SH-SY5Y (cell line): ENCODE data around the gene KHSRP.

Experiments used
- GATA2 ChIP-seq: IDR thresholded peaks from 2 replicates; pipeline ENCODE4 v1.6.1; 2011; ENCODE audit warnings: mild to moderate bottlenecking, low read depth, low read length
- GATA3 ChIP-seq: IDR thresholded peaks from 2 replicates; pipeline ENCODE4 v1.6.1; 2011; ENCODE audit warnings: low read depth, mild to moderate bottlenecking, low read length, moderate library complexity

Gene KHSRP

DNA sequence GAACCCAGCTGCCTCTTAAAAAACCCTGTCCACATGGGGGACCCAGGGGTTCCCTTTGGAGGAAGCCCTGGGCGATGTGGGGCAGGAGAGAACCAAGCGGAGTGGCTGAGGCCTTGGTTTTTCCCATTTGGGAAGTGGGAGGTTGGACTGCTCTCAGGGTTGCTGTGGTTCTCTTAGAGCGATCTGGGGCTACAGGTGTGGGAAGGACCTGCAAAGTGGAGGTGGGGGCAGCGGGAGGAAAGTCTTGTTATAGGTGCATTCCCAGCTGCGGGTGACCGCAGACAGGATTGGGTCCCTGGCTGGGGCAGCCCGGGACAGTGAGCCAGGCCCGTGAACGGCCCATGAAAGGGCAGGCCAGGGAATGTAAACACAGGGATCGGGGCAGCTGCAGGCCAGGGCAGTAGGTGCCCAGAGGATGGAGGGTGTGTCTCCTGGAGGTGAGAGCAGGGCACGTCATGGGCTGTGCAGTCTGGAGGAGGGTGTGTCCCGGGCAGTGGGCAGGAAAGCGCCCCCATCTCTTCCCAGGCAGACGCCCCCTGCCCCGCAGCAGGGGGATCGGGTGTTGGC lies 34.2 kb upstream of the KHSRP start:
- TF ChIP-seq GATA3 (no peak), GATA2 (no peak)

DNA sequence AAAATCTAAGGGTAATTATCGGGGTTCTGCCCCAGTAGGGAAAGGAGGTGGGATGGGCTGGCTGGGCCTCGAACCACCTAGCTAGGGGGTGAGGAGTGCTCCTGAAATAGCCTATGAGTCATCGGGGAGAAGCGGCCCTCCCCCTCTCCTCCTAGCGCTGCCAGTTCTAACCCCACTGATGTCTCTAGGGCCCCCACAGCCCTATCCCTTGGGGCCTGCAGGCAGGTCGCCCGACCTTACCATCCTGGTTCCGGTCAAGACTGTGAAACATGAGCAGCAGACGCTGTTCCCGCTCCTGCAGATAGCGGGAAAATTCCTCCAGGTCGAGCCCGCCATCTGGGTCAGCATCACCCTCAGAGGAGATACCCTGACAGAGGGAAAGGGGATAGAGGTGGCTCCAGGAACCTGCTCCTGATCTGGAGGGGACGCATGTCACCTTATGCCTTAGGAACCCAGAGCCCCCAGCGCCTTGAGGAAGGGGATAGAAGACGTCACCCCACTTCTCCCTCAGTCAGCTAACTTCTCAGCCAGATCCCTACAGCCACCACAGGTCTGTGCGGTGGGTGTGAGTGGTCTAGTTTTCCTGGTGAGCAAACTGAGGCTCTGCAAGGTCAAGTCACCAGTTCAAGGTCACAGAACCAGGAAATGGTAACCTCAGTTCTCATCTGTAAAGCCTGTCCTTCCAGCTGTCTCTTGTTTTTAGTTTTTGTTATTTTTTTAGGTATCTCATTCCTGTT lies 33.5 kb upstream of the KHSRP start:
- no peak for TF ChIP-seq GATA2
- TF ChIP-seq GATA3: no peak

DNA sequence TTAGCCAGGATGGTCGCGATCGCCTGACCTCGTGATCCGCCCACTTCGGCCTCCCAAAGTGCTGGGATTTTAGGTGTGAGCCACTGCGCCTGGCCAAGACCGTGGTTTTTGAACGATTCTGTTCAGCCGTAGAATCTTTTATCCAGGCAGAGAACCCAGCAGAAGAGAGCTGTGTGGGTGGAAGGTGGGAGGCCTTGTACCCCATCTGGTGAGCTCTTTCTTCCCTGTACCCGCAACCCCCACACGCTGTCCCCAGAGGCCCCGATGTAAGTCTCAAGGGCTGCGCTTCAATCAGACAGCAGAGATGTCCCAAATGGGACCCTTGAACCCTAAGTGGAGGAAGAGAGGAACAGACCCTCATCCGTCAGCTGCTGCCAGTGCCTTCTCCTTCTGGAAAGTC lies 31.3 kb upstream of the KHSRP start:
- no peak for TF ChIP-seq GATA2
- TF ChIP-seq GATA3: no peak

DNA sequence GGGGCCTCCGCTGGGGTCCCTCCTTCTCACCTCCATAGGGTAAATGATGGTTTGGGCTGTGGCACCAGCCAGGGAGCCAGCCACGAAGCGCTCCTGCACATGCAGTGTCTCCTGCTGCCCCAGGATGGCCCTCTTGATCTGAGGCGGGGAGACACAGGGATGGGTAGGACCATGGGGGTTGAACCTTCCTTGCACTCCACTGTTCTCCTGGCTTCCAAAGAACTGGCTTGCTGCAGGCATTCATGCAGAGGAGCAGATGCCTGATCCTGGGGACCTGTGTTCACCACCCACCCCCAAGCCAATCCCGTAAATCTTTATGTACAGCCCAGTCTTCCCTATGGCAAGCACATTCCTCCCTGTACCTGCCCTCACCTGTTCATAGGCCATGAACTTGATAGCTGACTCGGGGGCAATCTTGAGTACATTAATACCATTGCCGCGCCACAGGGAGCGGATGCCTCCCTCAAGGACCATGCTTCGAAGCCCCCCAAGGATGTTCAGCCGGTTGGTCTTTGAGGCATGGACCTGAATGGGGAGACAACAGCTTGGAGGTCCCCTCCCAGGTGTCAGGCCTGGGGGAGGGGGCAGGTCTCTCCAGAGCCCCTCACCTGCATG lies 29.4 kb upstream of the KHSRP start:
- TF ChIP-seq GATA2 (no peak), GATA3 (no peak)

DNA sequence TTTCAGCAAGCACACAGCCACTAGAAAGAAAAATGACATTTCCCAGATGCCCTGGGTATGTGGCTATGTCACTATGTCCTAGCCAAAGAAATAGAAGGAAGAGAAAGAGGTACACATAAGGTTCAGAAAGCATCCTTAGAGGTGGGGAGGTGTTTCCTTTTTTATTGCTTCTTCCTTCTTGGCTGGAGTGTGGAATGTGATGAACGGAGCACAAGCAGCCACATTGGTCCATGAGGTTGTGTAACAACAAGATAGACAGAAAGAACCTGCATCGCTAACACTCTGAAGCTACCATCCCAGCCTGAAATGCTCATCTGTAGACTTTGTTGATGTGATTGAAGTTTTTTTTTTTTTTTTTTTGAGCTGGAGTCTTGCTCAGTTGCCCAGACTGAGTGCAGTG lies 28.3 kb upstream of the KHSRP start:
- TF ChIP-seq GATA2 (no peak), GATA3 (no peak)

DNA sequence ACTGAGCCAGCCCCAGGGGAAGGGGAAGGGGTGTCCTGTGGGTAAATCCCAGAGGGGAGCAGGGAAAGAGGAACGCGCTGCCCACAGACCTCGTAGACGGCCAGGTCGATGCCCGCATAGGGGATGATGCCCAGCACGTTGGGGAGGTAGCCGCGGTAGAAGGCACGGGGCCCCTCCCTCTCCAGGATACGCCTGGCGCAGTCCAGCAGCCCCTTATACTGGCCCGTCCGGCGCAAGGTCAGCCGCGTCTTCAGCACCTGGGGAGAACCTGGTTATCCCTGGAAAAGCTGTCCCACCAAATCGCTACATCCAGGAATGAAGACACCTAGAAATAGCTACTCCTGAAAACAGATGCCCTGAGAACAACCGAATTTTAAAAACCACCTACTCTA lies 27.6 kb upstream of the KHSRP start:
- TF ChIP-seq GATA3 (no peak), GATA2 (no peak)

DNA sequence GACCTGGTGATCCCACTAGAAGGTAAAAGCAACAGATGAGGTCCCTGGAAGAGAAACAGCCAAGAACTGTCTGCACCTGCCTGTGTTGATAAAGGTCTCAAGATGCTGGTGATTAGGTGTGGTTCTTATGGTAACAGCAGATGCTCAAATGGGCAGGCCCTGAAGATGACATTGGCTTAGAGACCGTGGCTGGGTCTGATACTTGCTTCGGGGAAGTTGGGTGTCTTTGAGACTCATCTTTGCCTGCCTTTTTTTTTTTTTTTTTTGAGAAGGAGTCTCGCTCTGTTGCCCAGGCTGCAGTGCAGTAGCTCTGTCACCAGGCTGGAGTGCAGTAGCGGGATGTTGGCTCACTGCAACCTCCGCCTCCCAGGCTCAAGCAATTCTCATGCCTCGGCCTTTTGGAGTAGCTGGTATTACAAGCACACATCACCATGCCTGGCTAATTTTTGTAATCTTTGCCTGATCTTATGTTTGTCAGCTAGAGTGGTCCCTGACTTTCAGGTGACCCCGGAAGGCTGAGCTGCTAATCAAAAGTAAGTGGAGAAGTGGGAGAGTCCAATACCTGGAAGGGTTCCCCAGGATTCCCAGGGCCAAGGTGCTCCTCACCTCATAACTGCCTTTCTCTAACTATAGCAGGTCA lies 27.1 kb upstream of the KHSRP start:
- TF ChIP-seq GATA3 (no peak), GATA2 (no peak)

DNA sequence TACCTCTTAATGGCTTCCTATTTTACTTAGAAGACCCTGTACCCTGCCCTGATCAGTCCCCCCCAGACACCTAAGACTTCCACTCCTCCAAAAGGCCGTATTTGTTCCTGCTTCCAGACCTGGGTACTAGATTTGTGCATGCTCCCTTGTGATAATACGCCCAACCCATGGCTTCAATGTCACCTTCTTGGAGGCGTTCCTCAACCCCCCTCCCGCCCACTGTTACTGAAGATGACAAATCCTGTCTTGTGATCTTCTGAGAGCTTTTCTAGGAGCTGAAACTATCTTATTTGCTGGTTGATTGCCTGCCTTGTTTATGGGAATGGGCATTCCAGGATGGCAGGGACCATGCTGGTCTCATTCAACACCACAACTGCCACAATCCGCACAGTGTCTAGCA lies 25.6 kb upstream of the KHSRP start:
- TF ChIP-seq GATA2 (no peak), GATA3 (no peak)

DNA sequence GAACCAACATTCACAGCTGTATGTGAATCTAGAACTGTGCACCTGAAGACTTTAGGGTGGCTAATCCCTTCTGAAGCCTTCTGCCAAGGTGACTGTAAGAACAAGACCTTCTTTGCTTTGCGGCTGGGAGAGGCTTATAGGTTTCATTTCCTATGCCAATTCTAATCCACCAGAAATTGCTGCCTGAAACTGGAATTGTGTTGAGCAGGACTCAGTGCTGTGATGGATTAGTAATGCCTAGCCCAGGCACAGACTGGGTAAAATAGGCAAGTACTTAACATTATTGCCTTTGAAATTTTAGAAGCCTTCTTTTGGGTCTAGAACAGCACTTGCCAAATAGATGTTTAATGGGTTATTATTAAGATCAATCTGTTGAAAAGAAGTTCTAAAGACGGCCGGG lies 23.4 kb upstream of the KHSRP start:
- TF ChIP-seq GATA2 (no peak), GATA3 (no peak)

DNA sequence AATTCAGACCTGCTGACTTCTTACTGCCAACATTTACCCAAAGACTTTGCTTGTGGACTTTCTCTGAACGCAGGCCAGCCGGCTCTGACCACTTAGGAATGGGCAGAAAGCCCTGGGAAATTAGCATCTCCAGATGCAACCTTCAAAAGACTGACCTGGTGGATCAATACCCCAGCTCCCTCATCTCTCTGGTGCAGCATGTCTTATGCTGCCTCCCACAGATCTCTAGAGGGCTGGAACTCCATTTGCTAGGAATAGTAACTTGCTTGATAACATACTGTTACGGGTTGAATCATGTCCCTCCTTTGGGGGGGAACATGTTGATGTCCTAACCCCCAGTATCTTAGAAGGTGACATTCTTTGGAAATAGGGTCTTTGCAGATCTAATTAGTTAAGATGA lies 21.8 kb upstream of the KHSRP start:
- TF ChIP-seq GATA2: no peak
- no peak for TF ChIP-seq GATA3

DNA sequence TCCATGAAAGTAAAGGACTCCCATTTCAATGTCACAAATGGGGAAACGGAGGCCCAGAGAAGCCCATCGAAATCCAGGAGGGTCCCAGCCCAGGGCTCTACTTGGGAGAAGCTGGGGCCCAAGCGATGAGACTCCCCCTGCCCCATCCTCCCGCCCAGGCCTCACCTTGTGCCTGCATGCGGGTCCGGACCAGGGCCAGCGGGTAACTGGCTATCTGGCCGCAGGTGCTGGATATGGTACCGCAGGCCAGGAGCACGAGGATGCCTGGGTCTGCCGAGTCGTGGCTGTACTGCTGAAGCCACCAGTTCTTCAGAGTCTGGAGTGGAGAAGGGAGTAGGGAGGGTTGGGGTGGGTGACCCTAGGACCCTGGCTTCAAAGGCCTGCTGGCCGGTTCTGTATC lies 19.4 kb upstream of the KHSRP start:
- TF ChIP-seq GATA2: no peak
- TF ChIP-seq GATA3: no peak

DNA sequence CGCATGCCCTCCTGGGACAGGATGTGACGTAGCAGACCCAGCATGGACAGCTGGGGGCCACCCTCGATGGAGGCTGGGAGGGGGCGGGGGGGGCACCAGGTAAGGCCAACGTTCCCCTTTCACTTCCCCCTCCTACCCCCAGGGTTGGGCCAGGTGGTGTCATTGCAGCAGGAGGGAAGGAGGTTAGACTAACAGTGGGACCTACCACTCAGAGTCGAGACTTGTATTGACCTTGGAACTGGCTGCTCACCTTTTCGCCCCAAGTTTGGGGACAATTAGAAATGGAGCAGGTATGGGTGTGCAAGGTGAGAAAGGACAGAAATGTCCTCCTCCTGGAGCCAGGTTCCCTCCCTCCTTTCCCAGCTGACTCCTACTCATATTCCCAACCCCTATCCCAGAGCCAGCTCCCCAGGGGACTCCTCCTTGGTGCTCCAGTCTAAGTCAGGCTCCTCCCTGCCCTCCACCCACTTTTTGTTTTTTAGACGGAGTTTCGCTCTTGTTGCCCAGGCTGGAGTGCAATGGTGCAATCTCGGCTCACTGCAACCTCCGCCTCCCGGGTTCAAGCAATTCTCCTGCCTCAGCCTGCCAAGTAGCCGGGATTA lies 17.6 kb upstream of the KHSRP start:
- TF ChIP-seq GATA2 (no peak), GATA3 (no peak)

DNA sequence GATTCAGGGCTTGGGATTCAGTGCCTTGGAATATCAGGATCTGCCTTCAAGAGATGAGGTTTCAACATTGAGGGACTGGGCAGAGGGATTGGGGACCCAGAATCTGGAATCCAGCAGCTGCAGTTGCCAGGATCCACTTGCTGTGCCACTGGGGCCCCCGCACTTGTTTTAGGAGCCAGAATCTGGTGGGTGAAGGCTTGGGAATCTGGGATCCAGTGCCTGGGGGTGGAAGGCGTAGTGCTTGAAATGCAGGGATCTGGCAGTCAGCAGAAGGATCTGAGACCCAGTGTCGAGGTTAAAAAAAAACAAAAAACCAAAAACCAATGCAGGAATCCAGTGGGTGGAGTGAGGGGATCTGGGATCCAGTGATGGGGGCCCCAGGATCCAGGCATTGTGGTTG lies 16.3 kb upstream of the KHSRP start:
- TF ChIP-seq GATA2 (no peak), GATA3 (no peak)

DNA sequence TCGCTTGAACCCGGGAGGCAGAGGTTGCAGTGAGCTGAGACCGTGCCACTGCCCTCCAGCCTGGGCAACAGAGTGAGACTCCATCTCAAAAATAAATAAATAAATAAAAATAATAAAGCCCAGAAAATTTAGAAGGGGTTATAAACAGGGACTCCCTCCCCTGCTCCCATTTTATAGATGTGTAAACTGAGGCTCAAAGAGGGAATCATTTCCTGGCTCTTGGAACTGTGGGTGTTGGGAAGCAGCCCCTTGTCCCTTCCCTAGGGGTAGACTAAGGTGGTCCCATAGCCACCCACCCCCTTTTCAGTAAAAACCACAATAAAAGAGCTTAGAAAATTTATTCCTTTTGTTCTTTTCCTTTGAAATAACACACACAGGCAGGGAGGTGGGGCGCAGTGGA lies 15.1 kb upstream of the KHSRP start:
- TF ChIP-seq GATA2: no peak
- no peak for TF ChIP-seq GATA3
